Neural cell (in vitro differentiated cells): ENCODE measurements around the gene PPP2CA. TPM values are rescaled to one million over a fixed set of nuclear protein-coding genes. Genes with fewer than 3 reads are reported as not detected.
A peak's percentile ranks its signal among the peaks of the same experiment; 100 is the strongest.

Source experiments
- H2AFZ ChIP-seq: fragments of 200-600, 300-800 bp; sonication (generic), shearing (Covaris generic); 2 replicates; pipeline ENCODE4 v1.6.0; 2014; ENCODE audit warnings: low read depth, mild to moderate bottlenecking, antibody characterized with exemption, low read length, moderate library complexity
- H3F3A ChIP-seq: fragments of 200-600 bp; shearing (Covaris generic); 2 replicates; pipeline ENCODE4 v1.6.1; 2016; ENCODE audit warnings: mild to moderate bottlenecking, moderate library complexity, mixed read lengths, antibody characterized with exemption, low read length; ENCODE audit not compliant: insufficient read depth, poor library complexity, severe bottlenecking
- H3K27ac ChIP-seq: fragments of 200-600, 300-800 bp; sonication (generic), shearing (Covaris generic); 2 replicates; pipeline ENCODE4 v1.5.1; 2014; ENCODE audit warnings: mild to moderate bottlenecking, low read length, moderate library complexity
- H3K27me3 ChIP-seq: fragments of 300-800, 200-600 bp; sonication (generic), shearing (Covaris generic); 2 replicates; pipeline ENCODE4 v1.6.0; 2014; ENCODE audit warnings: mild to moderate bottlenecking, low read depth, low read length, moderate library complexity; ENCODE audit not compliant: insufficient read depth
- H3K36me3 ChIP-seq: fragments of 300-800, 200-600 bp; sonication (generic), shearing (Covaris generic); 2 replicates; pipeline ENCODE4 v1.5.1; 2014; ENCODE audit warnings: mild to moderate bottlenecking, antibody characterized with exemption, low read length, moderate library complexity; ENCODE audit not compliant: insufficient read depth
- H3K4me2 ChIP-seq: fragments of 300-800, 200-600 bp; sonication (generic), shearing (Covaris generic); 2 replicates; pipeline ENCODE4 v1.6.0; 2014; ENCODE audit warnings: mild to moderate bottlenecking, low read length
- H3K4me3 ChIP-seq: fragments of 300-800, 200-600 bp; sonication (generic), shearing (Covaris generic); 2 replicates; pipeline ENCODE4 v1.5.1; 2014; ENCODE audit warnings: mild to moderate bottlenecking, low read length, moderate library complexity
- H3K79me2 ChIP-seq: fragments of 200-600 bp; shearing (Covaris generic); replicated peaks from 2 replicates; pipeline ENCODE4 v1.6.0; 2014; ENCODE audit warnings: mild to moderate bottlenecking, low read length, moderate library complexity; ENCODE audit not compliant: insufficient read depth
- H3K9ac ChIP-seq: fragments of 300-800, 200-600 bp; sonication (generic), shearing (Covaris generic); 2 replicates; pipeline ENCODE4 v1.6.1; 2016; ENCODE audit warnings: mild to moderate bottlenecking, low read length, mixed read lengths
- H3K9me2 ChIP-seq: fragments of 200-600 bp; shearing (Covaris generic); 2 replicates; pipeline ENCODE4 v1.6.1; 2016; ENCODE audit warnings: mild to moderate bottlenecking, low read length, mixed read lengths; ENCODE audit not compliant: insufficient read depth
- H3K9me3 ChIP-seq: fragments of 200-600, 300-800 bp; sonication (generic), shearing (Covaris generic); 2 replicates; pipeline ENCODE4 v1.6.1; 2016; ENCODE audit warnings: mild to moderate bottlenecking, mixed run types, low read length, moderate library complexity, mixed read lengths
- H4K20me1 ChIP-seq: fragments of 200-600 bp; shearing (Covaris generic); 2 replicates; pipeline ENCODE4 v1.6.1; 2016; ENCODE audit warnings: mild to moderate bottlenecking, mixed run types; ENCODE audit not compliant: insufficient read depth
- CTCF ChIP-seq: fragments of 450-650 bp; IDR thresholded peaks from 2 replicates; pipeline ENCODE4 v1.5.1; 2014; ENCODE audit warnings: antibody characterized with exemption, mild to moderate bottlenecking, moderate library complexity; ENCODE audit not compliant: poor library complexity, severe bottlenecking
- EP300 ChIP-seq: fragments of 450-650 bp; conservative IDR thresholded peaks from 2 replicates; pipeline ENCODE4 v1.6.1; 2014; ENCODE audit warnings: antibody characterized with exemption, mild to moderate bottlenecking, moderate library complexity; ENCODE audit not compliant: poor library complexity, severe bottlenecking
- EZH2 ChIP-seq: fragments of 200-600, 300-800 bp; shearing (Covaris generic), sonication (generic); IDR thresholded peaks from 2 replicates; pipeline ENCODE4 v1.6.1; 2014; ENCODE audit warnings: antibody characterized with exemption, low read length, borderline replicate concordance, mild to moderate bottlenecking; ENCODE audit not compliant: insufficient read depth, poor library complexity, severe bottlenecking
- MXI1 ChIP-seq: fragments of 450-650 bp; conservative IDR thresholded peaks from 2 replicates; pipeline ENCODE4 v1.6.1; 2014; ENCODE audit warnings: antibody characterized with exemption, mild to moderate bottlenecking; ENCODE audit not compliant: poor library complexity, severe bottlenecking
- POLR2AphosphoS5 ChIP-seq: IDR thresholded peaks from 2 replicates; pipeline ENCODE4 v1.6.1; 2012
- RAD21 ChIP-seq: fragments of 450-650 bp; conservative IDR thresholded peaks from 2 replicates; pipeline ENCODE4 v1.6.1; 2014; ENCODE audit warnings: antibody characterized with exemption, mild to moderate bottlenecking, moderate library complexity
- REST ChIP-seq: IDR thresholded peaks from 2 replicates; pipeline ENCODE4 v1.6.1; 2012; ENCODE audit warnings: borderline replicate concordance
- SMC3 ChIP-seq: fragments of 450-650 bp; conservative IDR thresholded peaks from 2 replicates; pipeline ENCODE4 v1.6.1; 2014; ENCODE audit warnings: antibody characterized with exemption, mild to moderate bottlenecking, moderate library complexity; ENCODE audit not compliant: poor library complexity
- TAF1 ChIP-seq: IDR thresholded peaks from 2 replicates; pipeline ENCODE4 v1.6.1; 2012; ENCODE audit warnings: low read depth
- polyA plus RNA-seq: library from polyadenylated mRNA; depleted of rRNA; stranded (reverse); fragments of >200 nt; gene quantifications from 2 replicates; pipeline ENCODE4 v1.2.3, GENCODE V29; 2014

Gene PPP2CA
- polyA plus RNA-seq, 1 donor from 2014 or later: 251 TPM

GRCh38 chr5:134184155-134185135 lies 41.4 kb downstream of the PPP2CA start:
- Histone ChIP-seq H3K4me3 (no peak overlapping the region), H3K27ac (no peak overlapping the region), H3K9me3 (no peaks in the 10 kb centered on the region), H3K9me2 (no peaks in the 10 kb centered on the region), H3K9ac (no peak overlapping the region), H2AFZ (no peak overlapping the region), H3F3A (no peaks in the 10 kb centered on the region), H3K4me2 (no peak overlapping the region), H3K36me3 (no peaks in the 10 kb centered on the region), H4K20me1 (no peaks in the 10 kb centered on the region), H3K27me3 (no peaks in the 10 kb centered on the region), H3K79me2 (no peaks in the 10 kb centered on the region)
- peak; percentile 65 for TF ChIP-seq CTCF
- TF ChIP-seq EZH2: no peak
- no peak for TF ChIP-seq MXI1
- TF ChIP-seq RAD21: peak; percentile 59
- peak; percentile 66 for TF ChIP-seq SMC3
- TF ChIP-seq TAF1: no peak

GRCh38 chr5:134183481-134183880 lies 42.4 kb downstream of the PPP2CA start:
- no peaks in the 10 kb centered on the region for H4K20me1 ChIP-seq
- H3K4me2 ChIP-seq: no peak overlapping the region
- no peaks in the 10 kb centered on the region for H3K9me3 ChIP-seq
- H3K27ac ChIP-seq: no peak overlapping the region
- TF ChIP-seq EZH2 (no peak), POLR2AphosphoS5 (no peak), EP300 (no peak), TAF1 (no peak), MXI1 (no peak), RAD21 (no peak), SMC3 (no peak), CTCF (no peak), REST (no peak)
- no peaks in the 10 kb centered on the region for H3K79me2 ChIP-seq
- H3K36me3 ChIP-seq: no peaks in the 10 kb centered on the region
- H2AFZ ChIP-seq: no peak overlapping the region
- no peaks in the 10 kb centered on the region for H3K27me3 ChIP-seq
- no peak overlapping the region for H3K9ac ChIP-seq
- H3K9me2 ChIP-seq: no peaks in the 10 kb centered on the region
- H3F3A ChIP-seq: no peaks in the 10 kb centered on the region
- H3K4me3 ChIP-seq: no peak overlapping the region
